ENCODE measurements around the gene PAX8.

The PAX8 gene

DNA sequence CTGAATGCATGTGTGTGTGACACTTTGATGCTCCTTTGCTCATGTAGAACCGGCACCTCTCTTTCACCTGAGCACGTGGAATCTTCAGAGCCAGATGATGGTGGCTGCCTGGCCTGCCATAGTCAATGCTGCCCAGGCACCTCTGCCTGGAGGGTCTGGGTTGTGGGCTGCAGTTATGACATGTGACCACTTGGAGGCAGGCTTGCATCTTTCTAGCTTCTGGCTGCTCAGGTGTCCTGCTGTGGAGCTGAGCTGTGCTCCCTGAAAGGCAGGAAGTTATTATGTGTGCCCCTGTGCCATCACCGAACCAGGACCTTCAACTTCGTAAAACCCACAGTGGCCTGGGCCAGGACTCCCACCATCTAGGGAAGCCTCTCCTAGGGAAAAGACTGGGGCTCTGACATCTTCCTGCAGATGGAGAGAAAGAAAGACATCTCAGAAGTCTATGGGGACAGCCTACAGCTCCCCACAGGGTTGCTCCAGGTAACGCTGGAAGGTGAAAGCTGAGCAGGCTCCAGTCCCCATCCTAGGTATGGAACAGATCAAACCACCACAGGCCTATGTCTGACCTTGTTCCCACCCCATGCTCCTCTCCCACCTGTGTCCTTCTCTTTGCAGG, 74.7 kb downstream of the PAX8 start:
- peak; percentile 45 to 68 (median 59) for DNase-seq (ENCODE audit: low read depth in 3 of 3)

DNA sequence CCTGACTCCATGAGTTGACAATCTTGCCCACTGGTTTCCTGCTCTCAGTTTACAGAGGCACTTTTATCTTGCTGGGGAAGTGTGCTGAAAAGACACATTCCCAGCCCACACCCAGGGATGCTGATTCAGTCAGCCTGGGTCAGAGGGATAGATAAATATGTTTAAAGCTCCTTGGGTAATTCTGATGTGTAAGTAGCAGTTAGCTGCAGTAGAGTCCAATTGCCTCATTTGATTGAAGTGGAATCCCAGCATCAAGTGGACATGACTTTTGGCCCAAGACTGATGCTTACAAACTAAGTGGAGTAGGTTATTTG, 75.5 kb downstream of the PAX8 start:
- DNase-seq (ENCODE audit: low read depth in 3 of 3) = no peak

DNA sequence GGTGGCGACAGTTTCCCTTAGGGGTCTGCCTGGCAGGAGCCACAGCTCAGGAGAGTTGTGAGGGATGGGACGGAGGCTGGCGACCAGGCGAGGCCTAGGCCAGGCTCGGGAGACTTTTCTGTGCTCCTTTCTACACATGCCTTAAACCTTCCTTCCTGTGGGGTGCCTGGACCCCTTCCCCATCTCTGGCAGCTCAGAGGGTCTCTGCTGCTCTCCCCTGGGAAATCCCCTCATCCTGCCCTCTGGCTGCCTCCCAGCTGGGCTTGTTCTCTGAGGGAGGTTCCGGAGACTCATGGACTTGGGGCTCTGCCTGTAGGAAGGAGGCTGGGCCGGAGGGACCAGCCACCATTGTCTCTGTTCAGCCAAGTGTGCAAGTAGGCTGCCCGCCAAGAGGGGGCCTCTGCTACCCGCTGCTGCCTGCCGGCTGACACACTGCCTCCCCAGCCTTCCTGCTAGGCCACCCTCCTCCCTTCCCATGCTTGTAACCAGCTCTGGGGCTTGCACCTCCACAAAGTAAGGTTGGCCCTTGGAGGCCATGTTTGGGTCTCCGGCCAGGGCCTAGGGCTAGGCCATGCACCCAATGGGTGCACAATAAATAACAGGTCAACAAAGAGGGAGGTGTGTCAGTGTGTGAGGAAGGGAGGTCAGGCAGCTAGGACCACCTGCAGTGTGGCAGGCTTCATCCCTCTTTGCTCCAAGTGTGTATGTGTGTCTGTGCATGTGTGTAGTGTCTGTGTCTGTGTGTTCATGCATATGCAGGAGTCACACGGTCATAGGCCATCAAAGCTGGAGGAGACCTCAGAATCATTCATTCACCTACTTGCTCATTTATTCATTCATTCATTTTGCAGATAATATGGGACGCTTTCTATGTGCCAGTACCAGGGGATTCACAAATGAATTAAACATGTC, 76.2 kb downstream of the PAX8 start:
- no peak for DNase-seq (ENCODE audit: low read depth in 3 of 3)

DNA sequence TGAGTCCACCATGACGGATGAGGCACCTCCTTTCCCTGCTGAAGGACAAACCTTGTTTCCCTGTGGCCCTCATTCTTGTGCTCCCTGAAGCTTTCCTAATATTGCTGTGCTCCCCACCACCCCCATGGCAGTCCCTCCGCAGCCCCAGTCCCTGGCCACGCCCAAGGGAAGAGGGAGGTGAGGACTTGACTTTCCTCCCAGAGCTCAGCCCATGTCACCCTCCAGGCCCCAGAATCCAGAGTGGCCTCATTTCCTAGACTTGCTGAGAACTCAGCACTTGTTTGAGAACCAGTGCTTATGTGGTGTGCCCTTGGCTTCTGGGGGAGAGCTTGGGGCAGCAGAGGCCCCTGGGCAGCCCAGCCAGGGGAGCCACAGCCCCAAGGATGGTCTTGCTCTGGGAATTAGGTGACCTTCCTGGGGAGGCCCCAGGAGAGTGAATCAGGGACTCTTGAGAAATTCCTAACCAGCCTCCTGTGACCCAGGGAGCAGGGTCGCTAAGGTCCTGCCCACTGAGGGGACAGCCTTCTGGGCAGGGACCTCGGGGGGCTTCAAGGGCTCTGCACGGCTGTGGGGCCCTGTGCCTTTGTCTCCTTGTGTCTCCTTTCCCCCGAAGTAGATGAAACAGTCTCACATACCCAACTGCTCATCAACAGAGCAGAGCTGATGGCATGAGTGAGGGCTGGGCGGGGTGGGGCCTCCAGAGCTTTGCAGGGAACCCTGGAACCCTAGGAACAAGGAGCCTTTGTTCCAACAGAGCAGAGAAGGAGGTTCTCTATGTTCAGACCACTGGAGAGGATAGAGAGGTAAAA, 77.0 kb downstream of the PAX8 start:
- no peak for DNase-seq (ENCODE audit: low read depth in 3 of 3)

DNA sequence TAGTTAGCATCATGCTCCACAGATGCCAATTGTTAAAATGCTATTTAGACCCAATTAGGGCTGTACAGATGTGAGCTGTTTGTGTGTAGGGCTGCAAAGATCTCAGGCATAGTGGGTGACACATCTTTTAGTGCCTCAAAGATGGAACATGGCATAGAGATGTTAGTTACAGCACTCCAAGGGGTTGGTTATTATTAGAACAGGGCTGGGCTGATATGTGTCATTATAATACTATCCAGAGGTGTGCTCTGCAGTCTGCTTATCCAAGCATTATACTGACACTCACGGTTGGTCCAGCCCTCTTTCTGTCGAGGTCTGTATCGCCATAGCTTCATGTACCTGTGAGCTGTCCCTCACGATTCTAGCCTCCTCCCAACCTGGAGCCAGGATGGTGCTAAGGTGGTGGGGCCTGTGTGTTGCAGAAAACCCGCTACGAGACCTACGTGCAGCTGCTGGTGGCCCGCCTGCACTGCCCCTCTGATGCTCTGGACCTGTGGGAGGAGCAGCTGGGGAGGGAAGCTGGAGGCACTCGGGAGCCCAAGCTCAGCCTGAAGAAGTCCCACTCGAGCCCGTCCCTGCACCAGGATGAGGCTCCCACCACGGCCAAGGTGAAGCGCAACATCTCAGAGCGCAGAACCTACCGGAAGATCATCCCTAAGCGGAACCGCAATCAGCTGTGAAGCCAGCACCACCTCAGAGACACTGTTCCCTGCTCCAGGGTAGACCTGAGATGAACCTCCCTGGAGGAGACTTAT, 77.8 kb downstream of the PAX8 start:
- DNase-seq (ENCODE audit: low read depth in 3 of 3) = no peak

DNA sequence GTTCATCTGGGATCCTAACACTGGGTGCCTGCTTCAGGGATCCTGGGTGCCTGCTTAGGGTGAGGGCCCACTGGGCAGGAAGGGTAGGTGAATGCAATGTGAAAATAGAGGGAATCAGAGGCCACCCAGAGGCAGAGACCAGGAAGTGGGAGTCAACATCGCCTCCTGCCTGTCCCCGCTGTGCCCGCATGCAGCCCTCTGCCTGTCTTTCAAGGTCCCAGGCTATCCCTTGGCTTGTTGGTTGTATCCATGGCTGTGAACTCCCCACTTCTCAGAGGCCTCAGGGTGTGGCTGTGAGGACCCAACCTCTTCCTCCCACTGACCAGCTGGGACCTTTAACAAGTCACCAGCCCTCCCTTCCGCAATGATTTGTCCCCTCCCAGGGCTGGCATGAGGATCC, 78.5 kb downstream of the PAX8 start:
- DNase-seq (ENCODE audit: low read depth in 3 of 3) = no peak

DNA sequence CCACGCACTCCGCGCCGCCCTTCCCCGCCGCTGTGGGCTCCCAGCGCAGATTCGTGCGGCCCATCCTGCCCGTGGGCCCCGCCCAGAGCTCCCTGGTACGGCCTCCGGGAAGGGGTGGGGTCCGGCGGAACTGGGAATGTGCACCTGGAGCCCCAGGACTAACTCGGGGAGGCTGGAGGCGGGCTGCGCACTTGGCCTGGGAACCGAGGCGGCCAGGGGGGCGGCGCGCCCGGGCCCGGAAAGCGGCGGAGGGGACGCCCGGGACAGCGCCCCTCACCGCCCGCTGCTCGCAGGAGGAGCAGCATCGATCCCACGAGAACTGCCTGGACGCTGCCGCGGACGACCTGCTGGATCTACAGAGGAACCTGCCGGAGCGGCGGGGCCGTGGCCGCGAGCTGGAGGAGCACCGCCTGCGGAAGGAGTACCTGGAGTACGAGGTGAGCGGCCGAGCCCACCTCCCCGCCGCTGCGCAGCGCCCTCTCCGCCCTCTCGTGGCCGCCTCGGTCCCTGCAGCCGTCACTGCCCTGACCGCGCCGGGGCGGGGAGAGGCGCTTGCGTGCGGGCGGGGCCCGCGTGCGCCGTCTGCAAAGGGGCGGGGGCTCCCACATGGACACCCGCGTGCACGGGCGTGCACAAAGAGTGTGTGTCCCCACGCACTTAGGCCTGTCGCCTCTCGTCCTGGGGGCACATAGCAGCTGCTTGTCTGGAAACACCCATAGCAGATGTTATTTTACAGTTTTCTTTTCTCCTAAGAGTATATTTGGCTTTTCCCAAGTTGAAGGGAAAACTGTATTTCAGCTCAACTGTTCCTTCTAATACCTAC, 79.7 kb downstream of the PAX8 start:
- DNase-seq (ENCODE audit: low read depth in 3 of 3) = peak; percentile 66 to 83 (median 67)

DNA sequence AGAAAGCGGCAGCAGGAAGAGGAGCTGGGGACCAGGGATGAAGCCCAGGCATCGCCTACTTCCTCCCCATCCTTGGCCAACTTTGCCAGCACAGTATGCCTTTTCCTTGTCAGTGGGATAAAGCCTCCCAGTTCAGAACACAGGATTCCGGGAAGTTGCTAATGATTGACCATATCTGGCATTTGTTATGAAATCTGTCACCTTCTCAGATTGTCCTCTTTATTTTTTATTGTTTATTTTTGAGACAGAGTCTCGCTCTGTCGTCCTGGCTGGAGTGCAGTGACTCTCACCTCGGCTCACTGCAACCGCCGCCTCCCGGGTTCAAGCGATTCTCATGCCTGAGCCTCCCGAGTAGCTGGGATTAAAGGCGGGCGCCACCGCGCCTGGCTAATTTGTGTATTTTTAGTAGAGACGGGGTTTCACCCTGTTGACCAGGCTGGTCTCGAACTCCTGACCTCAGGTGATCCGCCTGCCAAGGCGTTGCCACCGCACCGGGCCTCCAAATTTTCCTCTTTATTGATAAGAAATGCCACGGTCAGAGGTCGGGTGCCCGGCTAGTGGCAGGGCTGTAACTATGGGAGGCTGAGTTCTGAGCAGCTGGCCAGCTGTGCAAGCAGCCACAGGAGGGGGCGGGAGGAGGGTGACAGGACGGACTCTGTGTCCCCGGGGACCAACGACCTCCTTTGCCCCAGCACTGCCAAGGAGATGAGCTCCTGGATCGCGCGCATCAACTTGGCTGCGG, 80.5 kb downstream of the PAX8 start:
- DNase-seq (ENCODE audit: low read depth in 3 of 3) = no peak

DNA sequence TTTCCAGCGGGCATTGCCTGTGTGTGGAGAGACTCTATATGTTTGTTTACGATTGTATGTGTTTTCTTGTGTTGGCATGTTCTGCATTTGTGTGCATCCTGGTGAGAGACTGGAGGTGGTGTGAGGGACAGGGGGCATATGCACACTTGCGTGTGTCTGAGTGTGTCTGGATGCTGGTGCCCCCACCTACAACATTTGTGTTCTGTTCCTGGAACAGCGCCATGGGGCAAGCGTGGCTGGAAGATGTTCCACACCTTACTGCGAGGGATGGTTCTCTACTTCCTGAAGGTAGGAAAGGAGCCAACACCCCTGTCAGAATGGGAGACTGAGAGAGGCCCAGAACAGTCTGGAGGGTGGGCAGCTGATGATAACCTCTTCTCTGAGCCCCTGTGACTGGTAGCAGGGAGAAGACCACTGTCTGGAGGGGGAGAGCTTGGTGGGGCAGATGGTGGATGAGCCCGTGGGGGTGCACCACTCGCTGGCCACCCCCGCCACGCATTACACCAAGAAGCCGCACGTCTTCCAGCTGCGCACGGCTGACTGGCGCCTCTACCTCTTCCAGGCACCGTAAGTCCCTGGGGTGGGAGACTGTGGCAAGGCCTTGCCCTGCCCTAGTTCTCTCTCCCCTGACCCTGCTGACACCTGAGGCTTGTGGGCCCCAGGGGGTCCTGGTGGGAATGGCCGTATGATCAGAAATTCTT, 81.2 kb downstream of the PAX8 start:
- no peak for DNase-seq (ENCODE audit: low read depth in 3 of 3)

DNA sequence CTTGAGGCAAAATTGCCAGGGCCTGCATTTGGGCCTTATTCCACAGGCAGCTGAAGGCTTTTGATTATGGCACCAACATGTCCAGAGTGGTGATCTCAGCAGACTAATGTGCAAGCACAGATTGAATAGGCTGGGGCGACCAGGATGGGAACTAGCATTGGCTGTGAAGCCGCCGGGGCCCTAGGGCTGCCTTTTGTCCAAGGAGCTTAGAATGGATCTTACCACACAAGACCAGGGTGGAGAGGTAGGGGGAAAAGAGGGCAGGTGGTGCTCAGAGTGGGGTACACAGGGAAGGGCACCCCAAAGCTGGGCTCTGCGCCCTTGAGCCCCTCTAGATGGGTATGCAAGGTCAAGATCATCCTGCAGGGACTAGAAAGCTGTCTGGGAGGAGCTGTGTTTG, 81.9 kb downstream of the PAX8 start:
- DNase-seq (ENCODE audit: low read depth in 3 of 3) = no peak

DNA sequence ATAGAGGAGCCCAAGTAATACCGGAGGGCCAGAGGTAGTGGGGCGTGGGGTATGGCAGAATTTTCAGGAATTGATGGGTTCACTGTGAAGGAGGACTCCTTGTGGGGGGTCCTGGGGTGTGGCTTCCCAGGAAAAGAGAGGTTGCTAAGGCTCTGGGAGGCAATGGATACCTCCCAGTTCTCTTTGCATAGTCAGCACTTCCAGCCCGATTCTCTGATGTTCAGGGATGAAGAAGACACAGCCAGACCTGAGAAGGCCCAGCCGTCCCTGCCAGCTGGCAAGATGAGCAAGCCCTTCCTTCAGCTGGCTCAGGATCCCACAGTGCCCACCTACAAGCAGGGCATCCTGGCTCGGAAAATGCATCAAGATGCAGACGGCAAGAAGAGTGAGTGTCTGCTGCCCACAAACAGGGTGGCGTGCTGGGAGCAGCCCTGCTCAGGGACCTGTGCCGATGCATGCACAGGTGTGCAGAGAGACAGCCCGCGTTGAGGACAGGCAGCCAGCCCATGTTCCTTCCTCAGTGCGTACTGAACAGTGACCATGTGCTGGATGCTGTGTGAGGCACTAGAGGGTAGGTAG, 82.7 kb downstream of the PAX8 start:
- no peak for DNase-seq (ENCODE audit: low read depth in 3 of 3)

DNA sequence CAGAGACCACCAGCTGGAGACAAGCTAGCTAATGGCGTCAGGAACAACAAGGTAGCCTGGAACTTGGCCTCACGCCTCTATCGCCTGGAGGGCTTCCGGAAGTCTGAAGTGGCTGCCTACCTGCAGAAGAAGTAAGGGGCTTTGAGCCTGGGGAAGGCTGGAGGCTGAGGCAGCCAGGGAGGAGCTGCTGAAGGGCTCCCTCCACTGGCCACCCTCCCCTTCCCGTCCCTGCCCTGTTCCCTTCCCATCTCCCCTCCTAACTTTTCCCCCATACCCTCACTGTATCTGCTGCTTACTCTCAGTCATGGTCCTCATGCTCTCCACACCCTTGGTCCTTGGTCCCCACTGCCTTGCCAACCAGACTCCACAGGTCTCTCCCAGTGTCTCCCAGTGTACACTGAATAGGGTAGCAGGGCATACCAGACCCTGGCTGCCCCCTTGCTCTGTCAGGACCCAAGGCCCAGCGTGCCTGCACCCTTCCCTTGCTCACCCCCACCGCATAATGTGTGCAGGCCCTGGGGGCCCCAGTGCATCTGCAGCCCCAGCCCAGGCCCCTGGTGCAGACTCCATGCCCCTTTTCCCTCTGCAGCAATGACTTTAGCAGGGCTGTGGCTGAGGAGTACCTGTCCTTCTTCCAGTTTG, 86.1 kb downstream of the PAX8 start:
- no peak for DNase-seq (ENCODE audit: low read depth in 3 of 3)

DNA sequence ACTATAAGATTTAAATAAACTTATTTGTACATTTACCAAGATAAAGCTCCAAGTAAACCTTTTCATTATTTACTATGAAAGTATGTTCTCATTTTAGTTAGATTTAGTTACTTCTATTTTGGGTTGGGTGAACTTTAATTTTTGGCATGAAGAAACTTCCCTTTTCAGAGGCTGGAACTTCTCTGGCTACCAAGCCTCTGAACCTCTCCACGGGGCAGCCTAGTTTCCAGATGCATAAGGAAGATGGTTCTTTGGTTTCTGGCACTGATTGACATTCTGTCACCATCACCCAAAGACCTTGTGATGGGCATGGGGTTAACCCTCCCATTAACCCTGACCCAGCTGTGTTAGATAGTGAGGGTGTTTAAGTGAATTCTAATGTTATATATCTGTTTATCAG, 87.8 kb downstream of the PAX8 start:
- no peak for DNase-seq (ENCODE audit: low read depth in 3 of 3)

DNA sequence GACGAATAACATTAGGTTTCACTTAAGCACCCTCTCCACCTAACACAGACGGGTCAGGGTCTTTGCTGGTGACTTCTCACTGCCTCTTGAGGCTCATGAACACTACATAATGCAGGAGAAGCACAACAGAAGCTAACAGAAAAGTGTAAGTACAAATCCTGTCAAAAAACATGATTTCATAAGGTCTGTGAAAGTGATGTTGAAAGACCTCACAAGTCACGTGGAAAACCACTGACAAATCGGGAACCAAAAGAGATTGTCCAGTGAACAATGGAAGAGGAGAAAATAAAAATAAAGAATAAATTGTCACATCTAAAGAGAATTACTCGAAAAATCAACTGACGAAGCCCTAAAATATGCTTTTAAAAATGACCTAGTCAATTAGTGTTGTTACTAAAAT, 91.0 kb downstream of the PAX8 start:
- no peak for DNase-seq (ENCODE audit: low read depth in 3 of 3)

DNA sequence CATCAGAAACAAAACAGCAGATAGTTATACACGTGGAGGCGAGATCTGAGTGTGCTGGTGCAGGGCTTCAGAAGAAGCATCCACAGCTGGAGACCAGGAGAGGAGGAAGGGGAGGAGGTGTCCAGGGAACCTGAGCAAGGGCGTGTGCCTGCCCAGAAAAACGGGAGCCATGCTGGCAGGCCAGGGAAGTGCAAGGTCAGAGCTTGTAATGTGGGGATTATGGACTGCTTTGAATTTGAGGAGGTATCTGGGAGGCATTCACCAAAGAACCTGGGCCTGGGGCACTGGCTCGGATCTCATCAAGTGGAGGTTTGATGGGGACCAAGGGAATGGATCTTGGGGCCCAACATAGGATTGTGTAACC, 92.3 kb downstream of the PAX8 start:
- DNase-seq (ENCODE audit: low read depth in 3 of 3) = no peak

DNA sequence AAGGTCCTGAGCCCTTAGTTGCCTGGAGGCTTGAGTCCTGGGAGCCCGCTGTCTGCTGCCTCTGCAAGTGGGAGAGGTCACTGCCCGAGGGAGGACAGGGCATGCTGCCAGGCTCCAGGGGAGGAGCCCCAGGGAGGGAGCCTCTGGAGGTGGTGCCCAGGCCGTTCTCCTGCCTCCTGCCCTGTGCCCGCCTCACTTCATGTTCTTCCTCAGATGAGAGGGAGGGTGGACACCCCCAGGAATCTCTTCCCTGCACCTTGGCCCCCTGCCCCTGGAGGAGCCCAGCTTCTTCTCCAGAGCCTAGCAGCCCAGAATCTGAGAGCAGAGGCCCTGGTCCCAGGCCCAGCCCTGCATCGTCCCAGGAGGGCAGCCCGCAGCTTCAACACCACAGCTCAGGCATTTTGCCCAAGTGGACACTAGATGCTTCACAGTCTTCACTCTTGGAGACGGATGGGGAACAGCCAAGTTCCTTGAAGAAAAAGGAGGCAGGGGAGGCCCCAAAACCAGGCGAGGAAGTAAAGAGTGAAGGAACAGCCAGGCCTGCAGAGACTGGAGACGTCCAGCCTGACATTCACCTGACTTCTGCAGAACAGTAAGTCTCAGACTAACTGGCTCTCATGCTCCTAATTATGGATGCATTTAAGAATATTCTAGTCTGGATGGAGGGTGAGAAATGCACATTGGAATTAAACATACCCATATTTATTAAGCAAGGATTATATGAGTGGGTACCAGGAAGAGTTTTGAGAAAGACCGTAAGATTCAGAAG, 92.9 kb downstream of the PAX8 start:
- no peak for DNase-seq (ENCODE audit: low read depth in 3 of 3)

DNA sequence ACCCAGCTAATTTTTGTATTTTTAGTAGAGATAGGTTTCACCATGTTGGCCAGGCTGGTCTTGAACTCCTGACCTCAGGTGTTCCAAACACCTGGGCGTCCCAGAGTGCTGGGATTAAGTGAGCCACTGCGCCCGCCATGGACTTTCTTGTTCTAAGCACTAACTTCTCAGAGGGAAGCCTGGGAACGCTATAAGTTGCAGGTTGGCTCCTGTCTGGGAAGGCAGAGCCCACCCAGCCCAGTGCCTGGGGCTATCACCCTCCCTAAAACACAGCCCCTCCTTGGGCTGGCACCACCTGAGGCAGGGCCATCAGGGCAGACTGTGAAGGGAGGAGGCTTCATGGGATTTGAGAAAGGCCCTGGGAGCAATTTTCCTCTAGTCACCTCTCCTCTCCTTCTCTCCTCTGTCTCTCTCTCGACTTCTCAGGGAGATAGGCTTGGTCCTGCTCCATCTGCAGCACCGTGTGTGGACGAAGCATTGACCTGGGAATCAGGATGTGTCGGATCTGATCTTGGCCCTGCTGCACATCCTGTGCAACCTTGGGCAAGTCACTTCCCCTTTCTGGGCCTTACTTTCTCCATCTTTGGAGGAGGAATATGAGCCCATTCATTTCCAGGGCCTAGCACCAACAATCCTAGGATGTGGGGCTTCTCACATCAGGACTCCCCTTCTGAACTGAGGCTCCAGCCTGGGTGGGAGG, 94.0 kb downstream of the PAX8 start:
- no peak for DNase-seq (ENCODE audit: low read depth in 3 of 3)

DNA sequence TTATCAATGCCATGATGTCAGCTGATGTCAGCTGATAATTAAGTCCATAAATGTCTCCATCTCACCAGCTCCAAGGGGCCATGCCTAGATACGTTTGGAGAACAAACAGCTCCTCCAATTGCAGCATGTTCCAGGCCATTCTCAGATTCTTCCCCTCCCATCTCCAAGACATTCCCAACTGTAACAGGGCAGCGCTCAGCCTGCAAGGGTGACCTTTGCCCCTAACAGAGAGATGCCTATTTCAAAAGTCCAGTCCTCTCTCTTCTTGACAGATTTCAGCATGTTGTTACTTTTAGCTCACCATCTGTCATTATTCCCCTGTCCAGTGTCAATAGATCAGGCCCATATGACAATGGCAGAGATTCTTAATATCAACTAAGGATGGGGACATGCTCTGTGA, 95.0 kb downstream of the PAX8 start:
- no peak for DNase-seq (ENCODE audit: low read depth in 3 of 3)
